WTC11 (cell line): Measurements from ENCODE around the gene FAF1. TPM values are rescaled to one million over a fixed set of nuclear protein-coding genes. Genes with fewer than 3 reads are reported as not detected.
"Not testable (repeated sequence)": the region's sequence is repeated elsewhere in the genome, so short reads cannot be mapped to it uniquely, and the experiment has no call there.

Source experiments
- ATAC-seq: fragments of 200-7000 bp; cut with Tn5 transposase; 2 replicates; pipeline ENCODE4 v1.10.0; 2021; ENCODE audit warnings: mild to moderate bottlenecking, moderate library complexity
- CTCF ChIA-PET: fragments of 300-600 bp; sonication (Branson Sonifier 250); formaldehyde crosslinking; loops from one replicate; lab custom pipeline; 2021; ENCODE audit warnings: antibody characterized with exemption; lab: Charles Lee
- POLR2A ChIA-PET: fragments of 350-600 bp; sonication (Branson Sonifier 250); formaldehyde crosslinking; loops from one replicate; lab custom pipeline; 2021; ENCODE audit warnings: antibody characterized with exemption; lab: Charles Lee
- DNase-seq: peaks from one replicate; pipeline ENCODE4 v3.0.0; 2021; ENCODE audit warnings: low spot score
- H3K27ac Mint-ChIP-seq: 2 replicates; pipeline ENCODE4 v1.8.0; 2021; ENCODE audit warnings: mixed read lengths
- H3K27me3 Mint-ChIP-seq: 2 replicates; pipeline ENCODE4 v1.8.0; 2021; ENCODE audit warnings: low read depth, mild to moderate bottlenecking, moderate library complexity, mixed read lengths
- H3K36me3 Mint-ChIP-seq: 2 replicates; pipeline ENCODE4 v1.8.0; 2021; ENCODE audit warnings: mixed read lengths
- H3K4me1 Mint-ChIP-seq: 2 replicates; pipeline ENCODE4 v1.8.0; 2022; ENCODE audit warnings: mixed read lengths
- H3K4me3 Mint-ChIP-seq: 2 replicates; pipeline ENCODE4 v1.8.0; 2021; ENCODE audit warnings: mild to moderate bottlenecking, moderate library complexity, mixed read lengths
- H3K9me3 Mint-ChIP-seq: 2 replicates; pipeline ENCODE4 v1.8.0; 2021; ENCODE audit warnings: mixed read lengths
- CREM ChIP-seq: sonication (generic); formaldehyde crosslinking; IDR thresholded peaks from 2 replicates; pipeline ENCODE4 v1.8.1; 2022; ENCODE audit warnings: mild to moderate bottlenecking, missing genetic modification reagents, moderate library complexity
- FOXP1 ChIP-seq: sonication (generic); formaldehyde crosslinking; IDR thresholded peaks from 2 replicates; pipeline ENCODE4 v1.8.0; 2022; ENCODE audit warnings: missing genetic modification reagents, mild to moderate bottlenecking, moderate library complexity, borderline replicate concordance
- KAT7 ChIP-seq: sonication (generic); formaldehyde crosslinking; IDR thresholded peaks from 2 replicates; pipeline ENCODE4 v1.8.1; 2023; ENCODE audit warnings: missing genetic modification reagents, mild to moderate bottlenecking, borderline replicate concordance
- NFE2L1 ChIP-seq: sonication (generic); formaldehyde crosslinking; IDR thresholded peaks from 2 replicates; pipeline ENCODE4 v1.8.1; 2023; ENCODE audit warnings: missing genetic modification reagents
- NR2C2 ChIP-seq: sonication (generic); formaldehyde crosslinking; IDR thresholded peaks from 2 replicates; pipeline ENCODE4 v1.8.0; 2022; ENCODE audit warnings: mild to moderate bottlenecking, missing genetic modification reagents
- SMAD3 ChIP-seq: sonication (generic); formaldehyde crosslinking; IDR thresholded peaks from 2 replicates; pipeline ENCODE4 v1.8.0; 2022; ENCODE audit warnings: missing genetic modification reagents, mild to moderate bottlenecking, borderline replicate concordance
- SOX15 ChIP-seq: fragments of 250-450 bp; sonication (Bioruptor Pico); IDR thresholded peaks from 2 replicates; pipeline ENCODE4 v1.9.0; 2021; ENCODE audit warnings: mild to moderate bottlenecking
- ZNF232 ChIP-seq: sonication (generic); formaldehyde crosslinking; IDR thresholded peaks from 2 replicates; pipeline ENCODE4 v1.8.0; 2022; ENCODE audit warnings: mild to moderate bottlenecking, missing genetic modification reagents
- total RNA-seq: library from RNA; stranded (reverse); gene quantifications from 3 replicates; pipeline ENCODE4 v1.2.3, GENCODE V29; 2021
- TF ChIP-seq, protein P1 (sequence below): sonication (generic); formaldehyde crosslinking; IDR thresholded peaks from 2 replicates; pipeline ENCODE4 v1.8.0; 2023; ENCODE audit warnings: mild to moderate bottlenecking, missing genetic modification reagents
- TF ChIP-seq, protein P2 (sequence below): sonication (generic); formaldehyde crosslinking; IDR thresholded peaks from 2 replicates; pipeline ENCODE4 v1.8.0; 2022; ENCODE audit warnings: mild to moderate bottlenecking, missing genetic modification reagents
- TF ChIP-seq, protein P3 (sequence below): sonication (generic); formaldehyde crosslinking; conservative IDR thresholded peaks from 2 replicates; pipeline ENCODE4 v1.8.1; 2023; ENCODE audit warnings: mild to moderate bottlenecking, low read depth, missing genetic modification reagents, moderate library complexity
- TF ChIP-seq, protein P4 (sequence below): sonication (generic); formaldehyde crosslinking; IDR thresholded peaks from 2 replicates; pipeline ENCODE4 v1.8.0; 2022; ENCODE audit warnings: mild to moderate bottlenecking, missing genetic modification reagents
- TF ChIP-seq, protein P5 (sequence below): sonication (generic); formaldehyde crosslinking; IDR thresholded peaks from 2 replicates; pipeline ENCODE4 v1.8.1; 2023; ENCODE audit warnings: mild to moderate bottlenecking, missing genetic modification reagents
- TF ChIP-seq, protein P6 (sequence below): sonication (generic); formaldehyde crosslinking; IDR thresholded peaks from 2 replicates; pipeline ENCODE4 v1.8.0; 2023; ENCODE audit warnings: missing genetic modification reagents
- TF ChIP-seq, protein P7 (sequence below): sonication (generic); formaldehyde crosslinking; IDR thresholded peaks from 2 replicates; pipeline ENCODE4 v1.8.0; 2022; ENCODE audit warnings: mild to moderate bottlenecking, missing genetic modification reagents

FAF1 gene
- total RNA-seq, 1 experiment from 2014 or later, result 53.5 TPM

DNA sequence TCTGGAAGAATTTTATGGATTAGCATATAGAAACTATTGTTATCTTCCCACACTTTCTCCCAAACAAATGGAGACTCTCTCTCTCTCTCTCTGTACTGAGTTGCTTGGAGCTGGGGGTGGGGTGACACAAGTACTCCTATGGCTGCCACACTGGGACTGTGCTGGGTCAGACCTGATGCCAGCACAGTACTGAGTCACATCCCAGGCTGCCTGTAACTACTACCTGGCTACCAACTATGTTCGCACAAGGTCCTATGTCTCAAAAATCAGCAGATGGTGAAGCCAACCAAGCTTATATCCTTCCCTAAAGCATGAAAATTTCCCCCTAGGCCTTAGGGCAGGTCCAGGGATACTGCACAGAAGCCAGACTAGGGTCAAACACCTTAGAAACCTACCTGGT is 66.6 kb downstream of the FAF1 start:
- Mint-ChIP-seq H3K27ac (no peak overlapping the region), H3K27me3 (peaks cover 6% of the 10 kb centered on the region), H3K4me3 (no peak overlapping the region), H3K4me1 (no peaks in the 10 kb centered on the region), H3K36me3 (peaks cover 32% of the 10 kb centered on the region), H3K9me3 (peaks cover 54% of the 10 kb centered on the region)
- DNase-seq (no peak), ATAC-seq (no peak)
- TF ChIP-seq, protein P1, sequence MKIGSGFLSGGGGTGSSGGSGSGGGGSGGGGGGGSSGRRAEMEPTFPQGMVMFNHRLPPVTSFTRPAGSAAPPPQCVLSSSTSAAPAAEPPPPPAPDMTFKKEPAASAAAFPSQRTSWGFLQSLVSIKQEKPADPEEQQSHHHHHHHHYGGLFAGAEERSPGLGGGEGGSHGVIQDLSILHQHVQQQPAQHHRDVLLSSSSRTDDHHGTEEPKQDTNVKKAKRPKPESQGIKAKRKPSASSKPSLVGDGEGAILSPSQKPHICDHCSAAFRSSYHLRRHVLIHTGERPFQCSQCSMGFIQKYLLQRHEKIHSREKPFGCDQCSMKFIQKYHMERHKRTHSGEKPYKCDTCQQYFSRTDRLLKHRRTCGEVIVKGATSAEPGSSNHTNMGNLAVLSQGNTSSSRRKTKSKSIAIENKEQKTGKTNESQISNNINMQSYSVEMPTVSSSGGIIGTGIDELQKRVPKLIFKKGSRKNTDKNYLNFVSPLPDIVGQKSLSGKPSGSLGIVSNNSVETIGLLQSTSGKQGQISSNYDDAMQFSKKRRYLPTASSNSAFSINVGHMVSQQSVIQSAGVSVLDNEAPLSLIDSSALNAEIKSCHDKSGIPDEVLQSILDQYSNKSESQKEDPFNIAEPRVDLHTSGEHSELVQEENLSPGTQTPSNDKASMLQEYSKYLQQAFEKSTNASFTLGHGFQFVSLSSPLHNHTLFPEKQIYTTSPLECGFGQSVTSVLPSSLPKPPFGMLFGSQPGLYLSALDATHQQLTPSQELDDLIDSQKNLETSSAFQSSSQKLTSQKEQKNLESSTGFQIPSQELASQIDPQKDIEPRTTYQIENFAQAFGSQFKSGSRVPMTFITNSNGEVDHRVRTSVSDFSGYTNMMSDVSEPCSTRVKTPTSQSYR (CRISPR knock-in tag), result no peak
- TF ChIP-seq, protein P2, sequence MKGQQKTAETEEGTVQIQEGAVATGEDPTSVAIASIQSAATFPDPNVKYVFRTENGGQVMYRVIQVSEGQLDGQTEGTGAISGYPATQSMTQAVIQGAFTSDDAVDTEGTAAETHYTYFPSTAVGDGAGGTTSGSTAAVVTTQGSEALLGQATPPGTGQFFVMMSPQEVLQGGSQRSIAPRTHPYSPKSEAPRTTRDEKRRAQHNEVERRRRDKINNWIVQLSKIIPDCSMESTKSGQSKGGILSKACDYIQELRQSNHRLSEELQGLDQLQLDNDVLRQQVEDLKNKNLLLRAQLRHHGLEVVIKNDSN (CRISPR knock-in tag), result no peak
- TF ChIP-seq, protein P3, sequence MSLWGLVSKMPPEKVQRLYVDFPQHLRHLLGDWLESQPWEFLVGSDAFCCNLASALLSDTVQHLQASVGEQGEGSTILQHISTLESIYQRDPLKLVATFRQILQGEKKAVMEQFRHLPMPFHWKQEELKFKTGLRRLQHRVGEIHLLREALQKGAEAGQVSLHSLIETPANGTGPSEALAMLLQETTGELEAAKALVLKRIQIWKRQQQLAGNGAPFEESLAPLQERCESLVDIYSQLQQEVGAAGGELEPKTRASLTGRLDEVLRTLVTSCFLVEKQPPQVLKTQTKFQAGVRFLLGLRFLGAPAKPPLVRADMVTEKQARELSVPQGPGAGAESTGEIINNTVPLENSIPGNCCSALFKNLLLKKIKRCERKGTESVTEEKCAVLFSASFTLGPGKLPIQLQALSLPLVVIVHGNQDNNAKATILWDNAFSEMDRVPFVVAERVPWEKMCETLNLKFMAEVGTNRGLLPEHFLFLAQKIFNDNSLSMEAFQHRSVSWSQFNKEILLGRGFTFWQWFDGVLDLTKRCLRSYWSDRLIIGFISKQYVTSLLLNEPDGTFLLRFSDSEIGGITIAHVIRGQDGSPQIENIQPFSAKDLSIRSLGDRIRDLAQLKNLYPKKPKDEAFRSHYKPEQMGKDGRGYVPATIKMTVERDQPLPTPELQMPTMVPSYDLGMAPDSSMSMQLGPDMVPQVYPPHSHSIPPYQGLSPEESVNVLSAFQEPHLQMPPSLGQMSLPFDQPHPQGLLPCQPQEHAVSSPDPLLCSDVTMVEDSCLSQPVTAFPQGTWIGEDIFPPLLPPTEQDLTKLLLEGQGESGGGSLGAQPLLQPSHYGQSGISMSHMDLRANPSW (CRISPR knock-in tag), result no peak
- TF ChIP-seq, protein P4, sequence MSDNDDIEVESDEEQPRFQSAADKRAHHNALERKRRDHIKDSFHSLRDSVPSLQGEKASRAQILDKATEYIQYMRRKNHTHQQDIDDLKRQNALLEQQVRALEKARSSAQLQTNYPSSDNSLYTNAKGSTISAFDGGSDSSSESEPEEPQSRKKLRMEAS (CRISPR knock-in tag), result no peak
- TF ChIP-seq, protein P5, sequence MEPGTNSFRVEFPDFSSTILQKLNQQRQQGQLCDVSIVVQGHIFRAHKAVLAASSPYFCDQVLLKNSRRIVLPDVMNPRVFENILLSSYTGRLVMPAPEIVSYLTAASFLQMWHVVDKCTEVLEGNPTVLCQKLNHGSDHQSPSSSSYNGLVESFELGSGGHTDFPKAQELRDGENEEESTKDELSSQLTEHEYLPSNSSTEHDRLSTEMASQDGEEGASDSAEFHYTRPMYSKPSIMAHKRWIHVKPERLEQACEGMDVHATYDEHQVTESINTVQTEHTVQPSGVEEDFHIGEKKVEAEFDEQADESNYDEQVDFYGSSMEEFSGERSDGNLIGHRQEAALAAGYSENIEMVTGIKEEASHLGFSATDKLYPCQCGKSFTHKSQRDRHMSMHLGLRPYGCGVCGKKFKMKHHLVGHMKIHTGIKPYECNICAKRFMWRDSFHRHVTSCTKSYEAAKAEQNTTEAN (CRISPR knock-in tag), result no peak
- ChIA-PET CTCF (no interaction called here), POLR2A (no interaction called here)

DNA sequence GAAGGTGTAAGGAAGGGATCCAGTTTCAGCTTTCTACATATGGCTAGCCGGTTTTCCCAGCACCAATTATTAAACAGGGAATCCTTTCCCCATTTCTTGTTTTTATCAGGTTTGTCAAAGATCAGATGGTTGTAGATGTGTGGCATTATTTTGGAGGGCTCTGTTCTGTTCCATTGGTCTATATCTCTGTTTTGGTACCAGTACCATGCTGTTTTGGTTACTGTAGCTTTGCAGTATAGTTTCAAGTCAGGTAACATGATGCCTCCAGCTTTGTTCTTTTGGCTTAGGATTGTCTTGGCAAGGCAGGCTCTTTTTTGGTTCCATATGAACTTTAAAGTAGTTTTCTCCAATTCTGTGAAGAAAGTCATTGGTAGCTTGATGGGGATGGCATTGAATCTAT is 72.5 kb downstream of the FAF1 start:
- H3K27ac Mint-ChIP-seq, H3K4me3 Mint-ChIP-seq, H3K4me1 Mint-ChIP-seq, CTCF ChIA-PET, H3K27me3 Mint-ChIP-seq, DNase-seq, POLR2A ChIA-PET, ATAC-seq: not testable (repeated sequence)
- H3K36me3 Mint-ChIP-seq, result peaks cover 17% of the 10 kb centered on the region
- peaks cover 44% of the 10 kb centered on the region for H3K9me3 Mint-ChIP-seq

DNA sequence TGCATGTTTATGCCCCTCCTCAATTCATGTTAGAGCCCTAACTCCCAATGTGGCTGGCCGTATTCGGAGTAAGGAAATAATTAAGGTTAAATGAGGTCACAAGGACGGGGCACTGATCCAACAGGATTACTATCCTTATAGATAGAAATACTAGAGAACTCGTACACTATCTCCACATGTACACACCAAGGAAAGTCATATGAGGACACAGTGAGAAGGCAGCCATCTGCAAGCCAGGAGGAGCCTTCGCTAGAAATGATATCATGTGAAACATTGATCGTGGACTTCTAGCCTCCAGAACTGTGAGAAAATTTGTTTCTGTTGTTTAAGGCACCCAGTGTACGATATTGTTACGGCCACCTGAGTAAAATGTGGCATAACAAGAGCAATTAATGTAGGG is 79.7 kb downstream of the FAF1 start:
- Mint-ChIP-seq H3K4me1 (no peaks in the 10 kb centered on the region), H3K27me3 (no peaks in the 10 kb centered on the region), H3K27ac (no peak overlapping the region), H3K9me3 (no peaks in the 10 kb centered on the region), H3K36me3 (no peaks in the 10 kb centered on the region), H3K4me3 (no peak overlapping the region)
- POLR2A ChIA-PET, result no interaction called here
- DNase-seq (no peak), ATAC-seq (no peak)
- no peak for TF ChIP-seq FOXP1 (CRISPR knock-in tag)
- CTCF ChIA-PET, result no interaction called here

DNA sequence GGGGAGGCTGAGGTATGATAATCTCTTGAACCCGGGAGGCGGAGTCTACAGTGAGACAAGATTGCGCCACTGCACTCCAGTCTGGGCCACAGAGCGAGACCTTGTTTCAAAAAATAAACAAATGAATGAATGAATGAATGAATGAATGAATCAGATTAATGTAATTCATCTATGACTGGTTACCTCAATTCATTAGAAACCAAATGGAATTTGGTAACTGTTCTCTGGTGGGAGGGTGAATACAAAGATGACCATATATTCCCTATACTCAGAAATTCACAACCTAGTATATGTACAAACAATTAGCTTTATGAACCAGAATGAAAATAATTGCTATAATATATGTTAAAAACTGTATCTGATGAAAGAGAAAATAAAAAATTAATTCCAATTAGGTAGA is 80.9 kb downstream of the FAF1 start:
- H3K27ac Mint-ChIP-seq, result no peak overlapping the region
- ChIA-PET CTCF (no interaction called here), POLR2A (no interaction called here)
- no peaks in the 10 kb centered on the region for H3K27me3 Mint-ChIP-seq
- H3K4me3 Mint-ChIP-seq, result no peak overlapping the region
- no peaks in the 10 kb centered on the region for H3K9me3 Mint-ChIP-seq
- H3K36me3 Mint-ChIP-seq, result no peaks in the 10 kb centered on the region
- DNase-seq, result no peak
- no peak for ATAC-seq
- no peaks in the 10 kb centered on the region for H3K4me1 Mint-ChIP-seq
- TF ChIP-seq KAT7 (CRISPR knock-in tag), result no peak
- TF ChIP-seq, protein P6, sequence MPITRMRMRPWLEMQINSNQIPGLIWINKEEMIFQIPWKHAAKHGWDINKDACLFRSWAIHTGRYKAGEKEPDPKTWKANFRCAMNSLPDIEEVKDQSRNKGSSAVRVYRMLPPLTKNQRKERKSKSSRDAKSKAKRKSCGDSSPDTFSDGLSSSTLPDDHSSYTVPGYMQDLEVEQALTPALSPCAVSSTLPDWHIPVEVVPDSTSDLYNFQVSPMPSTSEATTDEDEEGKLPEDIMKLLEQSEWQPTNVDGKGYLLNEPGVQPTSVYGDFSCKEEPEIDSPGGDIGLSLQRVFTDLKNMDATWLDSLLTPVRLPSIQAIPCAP (CRISPR knock-in tag), result no peak
- TF ChIP-seq, protein P4 (CRISPR knock-in tag), result no peak
- TF ChIP-seq SMAD3 (CRISPR knock-in tag), result no peak
- no peak for TF ChIP-seq ZNF232 (CRISPR knock-in tag)
- no peak for TF ChIP-seq NFE2L1
- TF ChIP-seq NR2C2 (CRISPR knock-in tag), result no peak
- TF ChIP-seq, protein P5 (CRISPR knock-in tag), result no peak
- no peak for TF ChIP-seq CREM (CRISPR knock-in tag)
- TF ChIP-seq SOX15 (CRISPR knock-in tag), result no peak
- TF ChIP-seq, protein P7, sequence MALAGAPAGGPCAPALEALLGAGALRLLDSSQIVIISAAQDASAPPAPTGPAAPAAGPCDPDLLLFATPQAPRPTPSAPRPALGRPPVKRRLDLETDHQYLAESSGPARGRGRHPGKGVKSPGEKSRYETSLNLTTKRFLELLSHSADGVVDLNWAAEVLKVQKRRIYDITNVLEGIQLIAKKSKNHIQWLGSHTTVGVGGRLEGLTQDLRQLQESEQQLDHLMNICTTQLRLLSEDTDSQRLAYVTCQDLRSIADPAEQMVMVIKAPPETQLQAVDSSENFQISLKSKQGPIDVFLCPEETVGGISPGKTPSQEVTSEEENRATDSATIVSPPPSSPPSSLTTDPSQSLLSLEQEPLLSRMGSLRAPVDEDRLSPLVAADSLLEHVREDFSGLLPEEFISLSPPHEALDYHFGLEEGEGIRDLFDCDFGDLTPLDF (CRISPR knock-in tag), result no peak
